HG03139 (cell line): Measurements from ENCODE around the gene TMEM214.
A peak's percentile ranks its signal among the peaks of the same experiment; 100 is the strongest.

Experiments used
- ATAC-seq: cut with Tn5 transposase; IDR thresholded peaks from one replicate; pipeline ENCODE4 v1.9.1; 2021; ENCODE audit not compliant: unreplicated experiment

TMEM214 gene

DNA sequence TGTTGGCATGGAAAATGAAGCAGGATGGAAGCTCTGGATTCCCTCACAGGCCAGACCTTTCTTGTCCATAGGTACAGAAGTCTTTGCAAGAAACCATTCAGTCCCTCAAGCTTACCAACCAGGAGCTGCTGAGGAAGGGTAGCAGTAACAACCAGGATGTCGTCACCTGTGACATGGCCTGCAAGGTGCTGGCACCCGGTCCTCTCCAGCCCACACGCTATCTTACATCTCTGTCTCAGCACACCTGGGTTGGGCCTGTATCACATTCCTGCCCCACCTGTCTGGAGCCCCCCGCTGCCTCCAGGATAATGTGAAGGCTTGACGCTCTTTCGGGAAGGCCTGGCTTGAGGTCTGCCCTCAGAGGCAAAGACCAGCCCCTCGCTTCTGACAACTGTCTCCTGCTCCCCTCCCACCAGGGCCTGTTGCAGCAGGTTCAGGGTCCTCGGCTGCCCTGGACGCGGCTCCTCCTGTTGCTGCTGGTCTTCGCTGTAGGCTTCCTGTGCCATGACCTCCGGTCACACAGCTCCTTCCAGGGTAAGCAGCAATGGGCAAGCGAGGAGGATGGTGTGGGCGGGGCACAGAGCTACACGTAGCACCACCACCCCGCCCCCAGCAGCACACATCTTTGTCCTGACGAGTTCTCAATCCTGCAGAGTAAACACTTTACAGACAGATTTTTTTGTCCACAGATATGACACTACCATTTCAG, 6.0 kb downstream of the TMEM214 start:
- ATAC-seq: no peak

DNA sequence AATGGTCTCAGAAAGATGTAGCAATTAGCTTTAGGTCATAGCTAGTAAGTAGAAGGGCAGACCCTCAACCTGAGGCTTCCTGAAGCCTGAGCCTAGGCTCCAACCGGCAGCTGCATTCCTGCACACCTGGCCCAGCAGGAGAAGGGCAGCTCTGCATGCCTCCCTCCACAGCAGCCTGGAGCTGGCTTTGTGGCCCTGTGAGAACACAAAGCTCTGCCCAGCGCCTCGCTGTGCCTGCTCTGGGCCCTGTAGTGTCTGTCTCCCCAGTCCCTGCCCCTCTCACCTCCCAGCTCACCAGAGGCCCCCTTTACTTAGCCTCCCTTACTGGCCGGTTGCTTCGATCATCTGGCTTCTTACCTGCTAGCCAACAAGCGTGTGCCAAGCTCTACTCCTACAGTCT, 6.7 kb downstream of the TMEM214 start:
- ATAC-seq: no peak

DNA sequence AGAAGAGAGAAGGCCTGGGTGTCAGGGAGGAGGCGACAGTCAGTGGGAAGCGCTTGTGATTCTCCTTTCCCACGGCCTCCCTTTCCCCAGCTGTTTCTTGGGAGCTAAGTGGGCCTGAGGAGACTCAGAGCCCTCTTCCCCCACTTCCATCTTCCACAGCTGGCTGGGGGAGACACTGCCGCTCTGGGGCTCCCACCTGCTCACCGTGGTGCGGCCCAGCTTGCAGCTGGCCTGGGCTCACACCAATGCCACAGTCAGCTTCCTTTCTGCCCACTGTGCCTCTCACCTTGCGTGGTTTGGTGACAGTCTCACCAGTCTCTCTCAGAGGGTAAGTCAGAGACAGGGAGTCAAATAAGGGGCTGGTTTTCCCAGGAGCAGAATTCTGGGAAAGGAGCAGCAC, 7.1 kb downstream of the TMEM214 start:
- ATAC-seq: no peak

- no peak for ATAC-seq
Measured at GRCh38 chr2:27040282-27040681, 7.5 kb downstream of the TMEM214 start.

DNA sequence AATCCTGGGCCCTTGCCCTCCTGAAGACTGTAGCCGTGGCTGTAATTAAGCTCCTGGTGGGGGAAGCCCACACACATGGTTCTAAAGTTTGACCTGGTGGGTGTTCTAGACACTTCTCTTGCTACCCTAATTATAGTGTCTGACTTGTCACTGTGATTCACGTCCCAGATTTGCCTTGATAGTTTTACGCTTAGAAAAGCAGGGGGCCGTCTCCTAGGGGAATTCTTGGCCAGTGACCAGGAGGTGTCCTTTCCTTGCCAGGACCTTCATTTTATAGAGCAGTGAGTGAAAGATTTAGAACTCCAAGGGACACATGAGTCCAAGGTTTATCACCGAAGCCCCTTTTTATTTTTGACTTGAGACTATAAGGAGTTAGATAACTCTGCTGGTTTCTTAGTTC, 9.0 kb downstream of the TMEM214 start:
- ATAC-seq: no peak

DNA sequence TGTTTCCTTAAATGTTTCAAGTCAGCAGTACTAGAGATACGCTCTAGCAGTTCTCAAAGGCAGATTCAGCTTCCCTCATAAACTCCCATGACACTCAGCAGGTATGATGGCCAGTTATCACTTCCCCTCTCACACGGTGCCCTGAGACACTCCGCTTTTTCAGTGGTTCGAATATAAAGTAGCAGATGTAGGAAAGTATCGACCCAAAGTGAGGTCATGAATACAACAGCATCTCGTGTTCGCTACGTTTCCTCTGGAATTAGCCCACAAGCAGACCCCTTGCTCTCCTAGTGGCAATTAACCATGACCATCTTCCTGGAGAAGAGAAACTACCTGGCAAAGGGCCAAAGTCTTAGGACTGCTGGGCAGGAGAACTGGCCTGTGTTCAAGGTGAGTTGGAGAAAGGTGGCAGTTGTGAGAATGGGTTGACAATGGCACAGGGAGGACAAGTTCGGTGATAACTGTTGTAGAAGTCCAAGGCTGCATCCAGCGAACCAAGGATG, 9.4 kb downstream of the TMEM214 start:
- ATAC-seq: peak; percentile 46

DNA sequence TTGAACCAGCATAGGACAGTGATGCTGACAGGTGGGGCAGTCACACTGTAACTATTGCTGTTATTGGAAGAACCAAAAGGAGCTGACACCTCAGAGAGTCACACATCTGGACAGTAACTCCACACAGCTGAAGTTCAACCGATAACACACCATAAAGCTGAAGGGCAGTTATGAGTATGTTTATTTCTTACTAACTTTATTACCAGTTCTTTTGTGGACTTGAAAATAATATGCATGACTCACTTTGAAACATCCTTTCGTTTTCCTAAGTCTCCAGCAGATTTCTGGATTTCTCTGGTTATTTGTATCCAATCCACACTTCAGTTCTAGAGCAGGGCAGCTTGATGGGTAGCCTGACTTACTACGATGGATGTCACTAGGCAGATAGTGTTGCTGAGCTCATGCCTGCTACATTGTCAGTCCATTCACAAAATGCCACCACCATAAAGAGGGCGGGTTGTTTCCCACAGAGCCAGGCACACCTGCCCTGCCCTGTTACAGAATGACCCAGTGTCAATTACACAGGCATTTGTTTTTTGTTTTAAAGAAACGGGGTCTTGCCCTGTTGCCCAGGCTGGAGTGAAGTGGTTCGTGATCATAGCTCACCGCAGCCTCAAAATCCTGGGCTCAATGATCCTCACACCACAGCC, 10.3 kb downstream of the TMEM214 start:
- no peak for ATAC-seq

- peak; percentile 10 for ATAC-seq
Measured at GRCh38 chr2:27049422-27050280, 16.9 kb downstream of the TMEM214 start.

- peak; percentile 41 for ATAC-seq
Measured at GRCh38 chr2:27050281-27050995, 17.7 kb downstream of the TMEM214 start.

DNA sequence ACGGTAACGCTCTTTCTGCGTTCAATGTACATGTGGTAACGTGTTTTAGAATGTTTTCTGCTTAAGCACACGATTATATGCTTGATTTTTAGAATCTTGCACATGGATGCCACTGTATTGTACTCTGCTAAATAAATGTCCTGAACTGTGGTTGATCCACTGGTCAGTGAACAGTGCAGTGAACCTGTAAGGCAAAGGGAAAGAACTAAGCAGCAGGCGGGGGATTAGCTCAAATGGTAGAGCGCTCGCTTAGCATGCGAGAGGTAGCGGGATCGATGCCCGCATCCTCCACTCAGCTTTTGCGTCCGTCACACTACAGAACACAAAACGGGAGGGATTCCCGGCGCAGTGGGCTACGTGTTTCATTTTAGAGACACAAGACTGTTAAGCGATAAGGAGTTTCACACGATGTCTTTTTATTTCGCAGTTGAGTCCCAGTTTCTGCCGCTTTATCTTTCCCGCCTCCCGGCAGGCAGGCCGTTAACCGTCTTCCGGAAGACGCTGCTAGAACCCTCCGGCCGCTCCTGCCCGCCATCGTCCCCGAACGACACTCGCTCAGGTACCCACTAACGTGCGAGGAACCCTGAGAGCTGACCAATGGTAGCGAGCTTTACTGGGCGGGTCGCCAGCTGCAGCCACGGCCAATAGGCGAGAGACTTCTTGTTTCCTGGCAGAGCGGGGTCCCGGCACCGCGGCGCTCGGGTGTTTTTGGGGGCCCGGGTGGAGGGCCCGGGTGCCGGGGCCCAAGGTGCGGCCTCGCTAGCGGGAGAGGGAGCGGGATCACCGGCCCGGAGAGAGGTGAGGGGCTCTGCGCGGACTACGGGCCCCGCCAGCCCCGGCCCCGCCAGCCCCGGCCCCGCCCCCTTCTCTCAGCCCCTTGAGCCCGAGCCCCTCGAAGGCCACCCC, 18.5 kb downstream of the TMEM214 start, which contains the start of gene AGBL5:
Gene AGBL5 (plus strand): TSS at position 673 of the 906 bp plus-strand sequence. CDS start 1,291 bp downstream, outside the sequence.
- ATAC-seq: peak; percentile 57

DNA sequence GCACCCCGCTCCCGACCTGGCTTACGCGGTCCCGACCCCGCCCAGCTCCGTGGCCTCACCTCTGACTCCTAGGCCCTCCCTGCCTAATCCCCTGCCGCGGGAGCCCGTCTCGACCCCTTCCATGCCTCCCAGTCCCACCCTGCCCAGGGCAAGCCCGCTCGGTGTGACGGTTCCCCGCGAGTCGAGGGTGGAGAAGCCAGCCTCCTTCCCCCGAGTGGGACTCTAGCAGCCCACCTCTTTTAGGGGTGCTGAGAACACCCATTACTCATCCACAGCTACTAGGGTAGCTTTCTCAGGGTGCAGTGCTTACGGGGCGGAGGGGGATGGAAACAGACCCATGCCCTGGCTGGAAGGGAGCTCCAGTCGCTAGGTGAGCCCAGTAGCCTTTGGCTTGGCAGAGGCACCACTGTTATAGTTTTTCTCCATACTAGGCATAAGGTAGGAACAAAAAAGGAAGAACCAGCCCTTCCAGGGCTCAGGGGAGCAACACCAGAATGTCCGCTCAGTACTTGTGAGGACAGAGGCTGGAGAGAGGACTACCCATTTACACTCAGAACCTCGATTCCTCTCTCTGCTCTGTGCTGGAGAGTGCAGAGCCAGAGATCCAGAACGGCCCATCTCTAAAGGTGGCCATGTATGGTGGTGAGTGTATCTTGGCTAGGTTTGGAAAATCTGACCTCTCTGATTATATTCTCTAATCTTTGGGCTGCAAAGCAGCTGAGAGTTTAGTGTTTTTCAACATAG, 19.3 kb downstream of the TMEM214 start:
- no peak for ATAC-seq

DNA sequence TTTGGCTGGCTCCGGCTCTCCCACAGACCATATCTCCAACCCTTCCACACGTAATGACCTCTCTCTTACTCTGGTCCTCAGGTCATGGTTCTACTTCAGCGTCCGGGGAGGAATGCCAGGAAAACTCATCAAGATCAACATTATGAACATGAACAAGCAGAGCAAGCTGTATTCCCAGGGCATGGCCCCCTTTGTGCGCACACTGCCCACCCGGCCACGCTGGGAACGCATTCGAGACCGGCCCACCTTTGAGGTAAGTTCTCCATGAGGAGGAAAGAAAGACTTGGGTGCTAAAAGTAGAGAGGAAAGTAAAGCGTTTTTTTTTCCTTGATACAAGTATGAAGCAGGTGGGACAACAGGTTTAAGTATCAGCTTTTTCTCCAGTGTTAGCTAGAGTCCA, 20.6 kb downstream of the TMEM214 start:
- ATAC-seq: no peak

DNA sequence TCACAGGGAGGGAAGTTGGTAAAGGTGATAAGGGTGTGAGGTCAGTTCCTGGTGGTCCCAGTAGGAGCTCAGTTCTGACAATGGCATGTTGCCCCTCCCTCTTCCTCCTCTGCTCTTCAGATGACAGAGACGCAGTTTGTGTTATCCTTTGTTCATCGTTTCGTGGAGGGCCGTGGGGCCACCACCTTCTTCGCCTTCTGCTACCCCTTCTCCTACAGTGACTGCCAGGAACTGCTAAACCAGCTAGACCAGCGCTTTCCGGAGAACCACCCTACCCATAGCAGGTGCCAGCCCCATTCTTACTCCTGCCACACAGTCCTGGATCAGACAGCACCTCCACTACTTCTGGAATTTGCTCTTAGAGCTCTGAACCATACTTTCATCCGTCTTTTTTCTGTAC, 21.0 kb downstream of the TMEM214 start:
- no peak for ATAC-seq

DNA sequence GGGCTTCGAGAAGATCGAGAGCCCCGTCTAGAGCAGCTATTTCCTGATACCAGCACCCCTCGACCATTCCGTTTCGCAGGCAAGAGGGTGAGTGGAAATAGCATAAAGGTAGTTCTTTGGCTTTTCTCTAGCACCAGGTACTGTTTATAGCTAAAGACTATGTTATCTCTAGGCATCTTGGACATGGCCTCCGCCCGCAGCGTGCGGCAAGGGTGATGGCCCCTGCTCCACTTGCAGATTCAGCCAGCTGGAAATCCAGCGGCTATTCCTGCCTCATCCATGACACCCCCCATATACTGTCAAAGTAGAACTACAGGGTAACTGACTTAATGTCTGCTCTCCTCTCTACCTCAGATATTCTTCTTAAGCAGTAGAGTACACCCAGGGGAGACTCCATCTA, 22.0 kb downstream of the TMEM214 start:
- ATAC-seq: no peak

DNA sequence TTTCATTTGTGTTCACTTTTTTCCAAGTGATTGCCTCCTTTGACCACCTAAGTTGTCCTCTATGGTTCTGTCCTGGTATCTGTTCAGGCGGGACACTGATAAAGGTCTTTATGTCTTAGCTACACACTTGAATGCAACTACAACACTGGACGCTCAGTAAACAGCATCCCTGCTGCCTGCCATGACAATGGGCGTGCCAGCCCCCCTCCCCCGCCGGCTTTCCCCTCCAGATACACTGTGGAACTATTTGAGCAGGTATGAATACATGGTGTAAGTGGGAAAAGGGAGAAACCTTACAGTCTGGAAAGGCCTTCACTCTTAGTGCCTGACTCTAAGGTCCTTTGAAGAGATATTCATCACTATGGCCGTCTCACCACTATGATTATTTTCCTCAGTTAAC, 24.4 kb downstream of the TMEM214 start:
- ATAC-seq: no peak

- ATAC-seq: no peak
Measured at GRCh38 chr2:27058210-27058609, 25.4 kb downstream of the TMEM214 start.

DNA sequence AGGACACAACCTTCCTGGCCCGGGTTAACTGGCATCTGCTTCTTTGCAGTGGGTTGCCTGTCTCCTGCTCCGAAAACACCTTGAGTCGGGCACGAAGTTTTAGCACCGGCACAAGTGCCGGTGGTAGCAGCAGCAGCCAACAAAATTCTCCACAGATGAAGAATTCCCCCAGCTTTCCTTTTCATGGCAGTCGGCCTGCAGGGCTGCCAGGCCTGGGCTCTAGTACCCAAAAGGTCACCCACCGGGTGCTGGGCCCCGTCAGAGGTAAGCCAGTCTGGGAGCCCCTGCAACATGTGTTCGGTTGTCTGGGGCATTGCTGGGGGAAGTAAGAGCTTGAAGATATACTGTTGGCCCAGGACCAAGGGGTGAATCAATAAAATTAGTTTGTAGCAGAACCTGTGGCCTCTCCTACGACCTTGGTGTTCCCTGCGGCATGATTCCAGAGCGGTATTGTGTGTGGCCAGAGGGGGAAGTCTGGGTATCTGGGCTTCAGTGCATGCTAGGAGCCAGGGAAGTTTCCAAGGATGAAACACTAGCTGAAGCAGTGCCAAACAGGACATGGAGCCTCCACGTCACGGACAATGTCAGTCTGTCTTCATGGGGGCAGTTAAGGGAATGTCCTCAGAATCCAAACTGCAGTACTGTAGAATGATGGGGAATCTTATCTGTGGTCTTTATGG, 26.5 kb downstream of the TMEM214 start:
- ATAC-seq: no peak

DNA sequence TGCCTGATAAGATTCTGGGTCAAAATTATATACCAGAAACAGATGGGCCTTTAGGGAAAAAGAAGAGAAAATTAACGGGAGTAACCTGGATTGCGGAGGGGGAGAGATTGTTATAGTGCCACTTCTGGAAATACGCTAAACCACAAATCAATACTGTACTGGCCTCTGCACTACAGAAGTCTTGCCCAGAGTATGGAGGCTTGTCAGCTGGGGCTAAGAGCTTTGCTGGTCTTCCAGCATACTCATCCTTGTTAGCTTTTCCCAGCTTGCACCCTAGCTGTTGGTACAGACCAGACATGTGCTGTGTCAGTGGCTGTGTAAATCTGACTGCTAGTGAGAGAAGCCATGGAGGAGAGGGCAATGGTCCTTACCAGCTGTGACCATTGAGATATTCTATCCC, 27.6 kb downstream of the TMEM214 start:
- ATAC-seq: no peak

GRCh38 chr2:27065128-27065527, 32.4 kb downstream of the TMEM214 start:
- no peak for ATAC-seq
